K562 (cell line): ENCODE results near the gene DAPL1. TPM values are rescaled to one million over a fixed set of nuclear protein-coding genes. Genes with fewer than 3 reads are reported as not detected.

Experiments used
- ATAC-seq: fragments of 200-7000 bp; cut with Tn5 transposase; 3 replicates; pipeline ENCODE4 v1.9.1; 2020; ENCODE audit warnings: moderate library complexity
- BruUV-seq: library from RNA; stranded (reverse); fragments of 400-500 nt; replicated peaks from 2 replicates; lab custom pipeline; 2021; lab: Mats Ljungman, UMichigan
- CTCF ChIA-PET: fragments of 300-600 bp; formaldehyde crosslinking; extraction: SDS; loops from one replicate; lab custom pipeline; 2021; ENCODE audit warnings: low intra/inter-chr PET ratio; lab: Yijun Ruan, JAX
- POLR2A ChIA-PET: fragments of 300-600, 350-650 bp; sonication (Branson Sonifier 250); formaldehyde crosslinking; extraction: SDS; loops from one replicate; lab custom pipeline; 2021; ENCODE audit warnings: antibody characterized with exemption, inconsistent platforms; lab: Yijun Ruan, JAX
- DNase-seq, 4 experiments: peaks; one replicate each; pipeline versions ENCODE4 v3.0.0 to v3.0.0-alpha.2; 2011 to 2018; ENCODE audit warnings: low spot score in 3 of 4, mixed read lengths in 3 of 4; ENCODE audit errors: extremely low read depth in 1 of 4
- FAIRE-seq: peaks from 2 replicates; lab custom pipeline; 2011; peaks lifted over from hg19 to GRCh38; lab: Jason Lieb, UNC
- H2AFZ ChIP-seq: 2 replicates; pipeline ENCODE4 v1.6.0; 2011; ENCODE audit warnings: low read depth, low read length, control low read depth, inconsistent platforms
- H3K27ac ChIP-seq: fragments of 200-600 bp; 3 replicates; pipeline ENCODE4 v1.8.0; 2011; ENCODE audit warnings: low read depth, mild to moderate bottlenecking, control low read depth, inconsistent platforms, low read length, moderate library complexity, mixed read lengths; ENCODE audit errors: extremely low read depth
- H3K27me3 ChIP-seq, 2 experiments: fragments of 300-600 bp in 1 of 2; 2 replicates in 1 of 2; 3 replicates in 1 of 2; pipeline versions ENCODE4 v1.6.0 to v1.8.0; 2011; ENCODE audit warnings: inconsistent platforms in 2 of 2, low read length in 2 of 2, mild to moderate bottlenecking in 1 of 2, mixed read lengths in 1 of 2, moderate library complexity in 1 of 2; ENCODE audit not compliant: control insufficient read depth in 2 of 2, insufficient read depth in 2 of 2
- H3K36me3 ChIP-seq: fragments of 300-600 bp; 3 replicates; pipeline ENCODE4 v1.8.0; 2011; ENCODE audit warnings: mild to moderate bottlenecking, low read length, inconsistent platforms; ENCODE audit not compliant: control insufficient read depth, insufficient read depth
- H3K4me1 ChIP-seq, 2 experiments: fragments of 200-600 bp in 1 of 2; replicated peaks in 1 of 2; 2 replicates in 1 of 2; 3 replicates in 1 of 2; pipeline versions ENCODE4 v1.5.1 to v1.8.0; 2011; ENCODE audit warnings: inconsistent platforms in 2 of 2, low read length in 2 of 2, mild to moderate bottlenecking in 1 of 2, mixed read lengths in 1 of 2, moderate library complexity in 1 of 2; ENCODE audit not compliant: control insufficient read depth in 2 of 2, insufficient read depth in 2 of 2
- H3K4me2 ChIP-seq: 2 replicates; pipeline ENCODE4 v1.6.1; 2011; ENCODE audit warnings: low read length, control low read depth, inconsistent platforms, mixed read lengths; ENCODE audit not compliant: insufficient read depth
- H3K4me3 ChIP-seq: fragments of 200-600 bp; sonication (generic), shearing (Covaris generic); 2 replicates; pipeline ENCODE4 v1.5.1; 2016; ENCODE audit warnings: control low read depth, inconsistent platforms
- H3K79me2 ChIP-seq: fragments of 200-600 bp; 3 replicates; pipeline ENCODE4 v1.8.0; 2011; ENCODE audit warnings: low read length, inconsistent platforms; ENCODE audit not compliant: control insufficient read depth, insufficient read depth
- H3K9ac ChIP-seq, 2 experiments: 2 replicates each; pipeline versions ENCODE4 v1.6.0 to v1.6.1; 2011; ENCODE audit warnings: low read depth in 2 of 2, low read length in 2 of 2, control low read depth in 1 of 2, inconsistent platforms in 1 of 2, mild to moderate bottlenecking in 1 of 2, mixed read lengths in 1 of 2; ENCODE audit not compliant: insufficient read depth in 1 of 2
- H3K9me1 ChIP-seq: one replicate; pipeline ENCODE4 v1.6.0; 2011; ENCODE audit warnings: inconsistent platforms, mild to moderate bottlenecking, low read length, moderate library complexity; ENCODE audit not compliant: control insufficient read depth, insufficient read depth
- H3K9me3 ChIP-seq: replicated peaks from 2 replicates; pipeline ENCODE4 v1.5.1; 2011; ENCODE audit warnings: low read depth, low read length, inconsistent platforms; ENCODE audit not compliant: control insufficient read depth, insufficient read depth
- H4K20me1 ChIP-seq: replicated peaks from 2 replicates; pipeline ENCODE4 v1.6.1; 2011; ENCODE audit warnings: low read length, inconsistent platforms, mixed read lengths; ENCODE audit not compliant: control insufficient read depth, insufficient read depth
- DDX20 ChIP-seq: fragments of 450-650 bp; IDR thresholded peaks from 2 replicates; pipeline ENCODE4 v1.6.1; 2016; ENCODE audit warnings: missing genetic modification characterization, low read depth, mild to moderate bottlenecking, missing compliant biosample characterization, moderate library complexity
- EWSR1 ChIP-seq: fragments of 450-650 bp; IDR thresholded peaks from 2 replicates; pipeline ENCODE4 v1.6.1; 2018; ENCODE audit warnings: borderline replicate concordance, mild to moderate bottlenecking, low read depth, moderate library complexity; ENCODE audit not compliant: partially characterized antibody
- L3MBTL2 ChIP-seq: fragments of 450-650 bp; IDR thresholded peaks from 2 replicates; pipeline ENCODE4 v1.6.1; 2016; ENCODE audit warnings: mild to moderate bottlenecking, moderate library complexity
- TAF1 ChIP-seq: IDR thresholded peaks from 2 replicates; pipeline ENCODE4 v1.6.1; 2011; ENCODE audit warnings: mild to moderate bottlenecking, low read length, moderate library complexity; ENCODE audit not compliant: insufficient read depth, control insufficient read depth, severe bottlenecking; ENCODE audit errors: extremely low read depth
- ZFX ChIP-seq: sonication (generic); formaldehyde crosslinking; IDR thresholded peaks from 2 replicates; pipeline ENCODE4 v1.8.0; 2022; ENCODE audit warnings: mild to moderate bottlenecking, missing genetic modification reagents, moderate library complexity
- ZNF146 ChIP-seq: IDR thresholded peaks from one replicate; pipeline ENCODE4 v1.6.1; 2018; ENCODE audit warnings: missing compliant biosample characterization; ENCODE audit not compliant: unreplicated experiment
- ZNF778 ChIP-seq: fragments of 450-650 bp; formaldehyde crosslinking; IDR thresholded peaks from 2 replicates; pipeline ENCODE4 v1.4.0; 2020; ENCODE audit warnings: mild to moderate bottlenecking, moderate library complexity
- ZNF785 ChIP-seq: fragments of 250-450 bp; sonication (Bioruptor Pico); IDR thresholded peaks from 2 replicates; pipeline ENCODE4 v1.4.0; 2020; ENCODE audit warnings: mild to moderate bottlenecking
- ZNF79 ChIP-seq: fragments of 250-450 bp; sonication (Bioruptor Pico); IDR thresholded peaks from 2 replicates; pipeline ENCODE4 v1.4.0; 2020; ENCODE audit warnings: low read depth, mild to moderate bottlenecking, moderate library complexity
- whole genome bisulfite sequencing: fragments of 100-300 bp; shearing (Covaris generic); methylation state at CpG from one replicate; pipeline ENCODE4 v1.1.6; 2016; ENCODE audit warnings: low coverage, mixed read lengths; ENCODE audit not compliant: insufficient coverage; ENCODE audit errors: missing lambda C conversion rate; 5-methylcytosine and 5-hydroxymethylcytosine counted together
- in situ Hi-C: fragments of 300-500 bp; cut with MboI; formaldehyde crosslinking; loops from 4 replicates; pipeline ENCODE4 v1.15.0; 2018; ENCODE audit warnings: inconsistent platforms, mixed read lengths
- intact Hi-C: fragments of 100-400 bp; cut with micrococcal nuclease; formaldehyde crosslinking; loops from 2 replicates; pipeline ENCODE4 v1.14.2; 2022
- polyA plus RNA-seq, 8 experiments: library from polyadenylated mRNA; depleted of rRNA in 4 of 8; stranded (reverse) in 5 of 8; unstranded in 3 of 8; fragments of >200 nt; fragmentation: Nextera tagmentation in 2 of 8; fragmentation: Illumina TruSeq in 1 of 8; extraction: Ambion mirVana in 2 of 8; extraction: Trizol in 1 of 8; gene quantifications; 2 replicates each; pipeline versions ENCODE4 v1.2.1 to v1.2.3, GENCODE V29; 2011 to 2014; ENCODE audit warnings: inconsistent platforms in 1 of 8, missing spikeins in 1 of 8
- total RNA-seq, 7 experiments: library from RNA; depleted of rRNA in 6 of 7; stranded (reverse); fragments of >200 nt in 6 of 7; fragmentation: Illumina TruSeq in 2 of 7; extraction: Trizol in 2 of 7; gene quantifications; 2 replicates each; pipeline versions ENCODE4 v1.2.1 to v1.2.3, GENCODE V29; 2011 to 2021; ENCODE audit warnings: low replicate concordance in 1 of 7
- TF ChIP-seq, protein P1 (sequence below): fragments of 250-450 bp; sonication (Bioruptor Pico); IDR thresholded peaks from 2 replicates; pipeline ENCODE4 v1.5.0; 2020; ENCODE audit warnings: mild to moderate bottlenecking
- TF ChIP-seq, protein P2 (sequence below), 2 experiments: fragments of 450-650 bp; IDR thresholded peaks; 2 replicates each; pipeline ENCODE4 v1.6.1; 2016

Gene DAPL1
- total and polyA plus RNA-seq, 9 of the 15 experiments (the other 6 are each of a cell fraction or from before 2014, with no cell fraction given), result not detected

DNA sequence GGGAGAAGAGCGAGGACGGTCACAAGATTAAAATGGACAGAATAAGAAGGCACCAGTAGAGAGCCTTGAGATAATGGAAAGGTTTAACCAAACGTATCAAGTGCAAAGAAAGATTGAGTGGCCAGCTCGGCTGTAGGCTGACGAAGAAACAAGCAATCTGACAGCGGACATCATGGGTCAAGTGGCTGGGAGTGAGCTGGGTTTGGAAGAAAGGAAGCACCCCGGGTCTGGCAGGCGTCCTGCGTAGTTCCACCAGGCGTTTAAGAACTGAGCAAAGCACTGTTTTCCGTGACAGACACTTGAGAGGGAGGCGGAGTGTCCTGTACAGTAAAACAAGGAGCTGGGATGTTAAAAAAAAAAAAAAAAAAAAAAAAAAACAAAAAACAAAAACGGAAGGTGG, 27.1 kb downstream of the DAPL1 start:
- no peaks in the 10 kb centered on the region for H4K20me1 ChIP-seq
- intact Hi-C loops (no loop called here), in situ Hi-C loops (no loop called here)
- H3K36me3 ChIP-seq, result no peaks in the 10 kb centered on the region
- ATAC-seq (no peak), FAIRE-seq (no peak), DNase-seq (no peak)
- H3K9me1 ChIP-seq, result no peaks in the 10 kb centered on the region
- no peak overlapping the region for H2AFZ ChIP-seq
- no TSS peak for BruUV-seq
- H3K4me3 ChIP-seq, result no peak overlapping the region
- H3K9ac ChIP-seq, result no peak overlapping the region
- POLR2A ChIA-PET, result interaction anchor here (0.7 kb wide), 1 partner anchor 15 kb away, joined by 4 read pairs; no protein-coding TSS in a partner anchor
- no peaks in the 10 kb centered on the region for H3K79me2 ChIP-seq
- H3K27ac ChIP-seq, result no peak overlapping the region
- CTCF ChIA-PET, result no interaction called here
- H3K4me2 ChIP-seq, result no peak overlapping the region
- 1% methylated on average over 12 of the region's 13 CpGs for WGBS
- no peaks in the 10 kb centered on the region for H3K4me1 ChIP-seq
- H3K9me3 ChIP-seq, result no peaks in the 10 kb centered on the region
- peaks cover 12 to 14% of the 10 kb centered on the region in 2 experiments for H3K27me3 ChIP-seq
- TF ChIP-seq, protein P1, sequence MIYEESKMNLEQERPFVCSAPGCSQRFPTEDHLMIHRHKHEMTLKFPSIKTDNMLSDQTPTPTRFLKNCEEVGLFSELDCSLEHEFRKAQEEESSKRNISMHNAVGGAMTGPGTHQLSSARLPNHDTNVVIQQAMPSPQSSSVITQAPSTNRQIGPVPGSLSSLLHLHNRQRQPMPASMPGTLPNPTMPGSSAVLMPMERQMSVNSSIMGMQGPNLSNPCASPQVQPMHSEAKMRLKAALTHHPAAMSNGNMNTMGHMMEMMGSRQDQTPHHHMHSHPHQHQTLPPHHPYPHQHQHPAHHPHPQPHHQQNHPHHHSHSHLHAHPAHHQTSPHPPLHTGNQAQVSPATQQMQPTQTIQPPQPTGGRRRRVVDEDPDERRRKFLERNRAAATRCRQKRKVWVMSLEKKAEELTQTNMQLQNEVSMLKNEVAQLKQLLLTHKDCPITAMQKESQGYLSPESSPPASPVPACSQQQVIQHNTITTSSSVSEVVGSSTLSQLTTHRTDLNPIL (CRISPR knock-in tag), result no peak
- TF ChIP-seq ZFX (CRISPR knock-in tag) (no peak), ZNF79 (CRISPR knock-in tag) (no peak), L3MBTL2 (no peak), ZNF778 (CRISPR knock-in tag) (no peak), TAF1 (no peak), DDX20 (tag) (no peak), EWSR1 (no peak), ZNF146 (no peak), ZNF785 (no peak)
- TF ChIP-seq, protein P2, sequence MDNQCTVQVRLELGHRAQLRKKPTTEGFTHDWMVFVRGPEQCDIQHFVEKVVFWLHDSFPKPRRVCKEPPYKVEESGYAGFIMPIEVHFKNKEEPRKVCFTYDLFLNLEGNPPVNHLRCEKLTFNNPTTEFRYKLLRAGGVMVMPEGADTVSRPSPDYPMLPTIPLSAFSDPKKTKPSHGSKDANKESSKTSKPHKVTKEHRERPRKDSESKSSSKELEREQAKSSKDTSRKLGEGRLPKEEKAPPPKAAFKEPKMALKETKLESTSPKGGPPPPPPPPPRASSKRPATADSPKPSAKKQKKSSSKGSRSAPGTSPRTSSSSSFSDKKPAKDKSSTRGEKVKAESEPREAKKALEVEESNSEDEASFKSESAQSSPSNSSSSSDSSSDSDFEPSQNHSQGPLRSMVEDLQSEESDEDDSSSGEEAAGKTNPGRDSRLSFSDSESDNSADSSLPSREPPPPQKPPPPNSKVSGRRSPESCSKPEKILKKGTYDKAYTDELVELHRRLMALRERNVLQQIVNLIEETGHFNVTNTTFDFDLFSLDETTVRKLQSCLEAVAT (IDR thresholded peaks at IDR 0.05), result no peak
- TF ChIP-seq, all 486 proteins: peak for 0
